NB4 (cell line): ENCODE measurements around the gene LRCOL1.

Experiments
- MAX ChIP-seq: IDR thresholded peaks from 2 replicates; pipeline ENCODE4 v1.6.1; 2011; ENCODE audit warnings: low read depth, low read length
- MYC ChIP-seq: IDR thresholded peaks from 2 replicates; pipeline ENCODE4 v1.6.1; 2011; ENCODE audit warnings: low read depth, low read length
- POLR2A ChIP-seq: IDR thresholded peaks from 2 replicates; pipeline ENCODE4 v1.6.1; 2011; ENCODE audit warnings: mild to moderate bottlenecking; ENCODE audit not compliant: insufficient read length; ENCODE audit errors: extremely low read depth
- TF ChIP-seq, protein P1 (sequence below): IDR thresholded peaks from one replicate; pipeline ENCODE4 v1.5.1; 2012; ENCODE audit warnings: low read depth, low read length

- TF ChIP-seq, protein P1, sequence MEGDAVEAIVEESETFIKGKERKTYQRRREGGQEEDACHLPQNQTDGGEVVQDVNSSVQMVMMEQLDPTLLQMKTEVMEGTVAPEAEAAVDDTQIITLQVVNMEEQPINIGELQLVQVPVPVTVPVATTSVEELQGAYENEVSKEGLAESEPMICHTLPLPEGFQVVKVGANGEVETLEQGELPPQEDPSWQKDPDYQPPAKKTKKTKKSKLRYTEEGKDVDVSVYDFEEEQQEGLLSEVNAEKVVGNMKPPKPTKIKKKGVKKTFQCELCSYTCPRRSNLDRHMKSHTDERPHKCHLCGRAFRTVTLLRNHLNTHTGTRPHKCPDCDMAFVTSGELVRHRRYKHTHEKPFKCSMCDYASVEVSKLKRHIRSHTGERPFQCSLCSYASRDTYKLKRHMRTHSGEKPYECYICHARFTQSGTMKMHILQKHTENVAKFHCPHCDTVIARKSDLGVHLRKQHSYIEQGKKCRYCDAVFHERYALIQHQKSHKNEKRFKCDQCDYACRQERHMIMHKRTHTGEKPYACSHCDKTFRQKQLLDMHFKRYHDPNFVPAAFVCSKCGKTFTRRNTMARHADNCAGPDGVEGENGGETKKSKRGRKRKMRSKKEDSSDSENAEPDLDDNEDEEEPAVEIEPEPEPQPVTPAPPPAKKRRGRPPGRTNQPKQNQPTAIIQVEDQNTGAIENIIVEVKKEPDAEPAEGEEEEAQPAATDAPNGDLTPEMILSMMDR, result no peak
- TF ChIP-seq POLR2A, result no peak
- TF ChIP-seq MAX, result no peak
- TF ChIP-seq MYC, result no peak
Measured at GRCh38 chr12:132588319-132588718, 22.1 kb downstream of the LRCOL1 start.
